Heart right ventricle (tissue), 16 donors: ENCODE data around the gene CPNE4. TPM values are rescaled to one million over a fixed set of nuclear protein-coding genes. Genes with fewer than 3 reads are reported as not detected.

Experiments
- ATAC-seq, 8 donors: fragments of 200-7000 bp; cut with Tn5 transposase; one replicate each; pipeline ENCODE4 v1.9.1; 2020; ENCODE audit warnings: mild to moderate bottlenecking in 8 of 8, moderate library complexity in 8 of 8, moderate number of reproducible peaks in 1 of 8
- DNase-seq, 2 donors: peaks; one replicate each; pipeline ENCODE4 v3.0.0-alpha.2; 2020
- H3K27ac ChIP-seq, 10 donors: fragments of 200-600 bp; sonication (generic) in 2 of 10; one replicate each; pipeline versions ENCODE4 v1.5.0 to v1.8.0; 2020 to 2022; ENCODE audit warnings: mild to moderate bottlenecking in 3 of 10
- H3K27me3 ChIP-seq, 7 donors: fragments of 200-600 bp; one replicate each; pipeline ENCODE4 v1.8.0; 2021 to 2022; ENCODE audit warnings: mild to moderate bottlenecking in 2 of 7
- H3K36me3 ChIP-seq, 9 donors: fragments of 200-600 bp; sonication (generic) in 1 of 9; one replicate each; pipeline versions ENCODE4 v1.5.0 to v1.8.0; 2020 to 2022; ENCODE audit warnings: mild to moderate bottlenecking in 2 of 9
- H3K4me1 ChIP-seq, 9 donors: fragments of 200-600 bp; sonication (generic) in 1 of 9; one replicate each; pipeline versions ENCODE4 v1.5.0 to v1.8.0; 2020 to 2022; ENCODE audit warnings: mild to moderate bottlenecking in 4 of 9
- H3K4me3 ChIP-seq, 10 donors: fragments of 200-600 bp; sonication (generic) in 2 of 10; one replicate each; pipeline versions ENCODE4 v1.5.0 to v1.8.0; 2020 to 2022; ENCODE audit warnings: mild to moderate bottlenecking in 7 of 10, moderate library complexity in 2 of 10
- H3K9me3 ChIP-seq, 11 donors: fragments of 200-600 bp in 10 of 11; sonication (generic) in 2 of 11; one replicate each; pipeline versions ENCODE4 v1.5.0 to v1.8.0; 2013 to 2022; ENCODE audit warnings: mild to moderate bottlenecking in 2 of 11, control low read depth in 1 of 11, moderate library complexity in 1 of 11
- CTCF ChIP-seq, 9 donors: fragments of 200-600 bp; sonication (generic) in 2 of 9; IDR thresholded peaks; one replicate each; pipeline versions ENCODE4 v1.5.0 to v1.8.0; 2021 to 2022; ENCODE audit warnings: antibody characterized with exemption in 9 of 9, mild to moderate bottlenecking in 5 of 9, moderate library complexity in 1 of 9
- WGBS, 2 donors: extraction: QIAGEN DNeasy Blood & Tissue Kit; methylation state at CpG; one replicate each; pipeline ENCODE4 v1.1.7; 2013; ENCODE audit warnings: inconsistent platforms in 1 of 2; 5-methylcytosine and 5-hydroxymethylcytosine counted together
- intact Hi-C, 10 donors: fragments of 100-400 bp; cut with DNase I; formaldehyde crosslinking; loops; one replicate each; pipeline versions ENCODE4 v1.11.1 to v1.14.2; 2022
- polyA plus RNA-seq, 2 donors: library from polyadenylated mRNA; stranded (reverse); fragments of 200-250 nt; gene quantifications; one replicate each; pipeline ENCODE4 v1.2.3, GENCODE V29; 2013
- total RNA-seq, 10 donors: library from RNA; stranded (reverse); fragmentation: NEBNext Ultra II Directional in 3 of 10; extraction: Animal tissue kit (Norgen Biotek cat#: 25700) in 3 of 10; gene quantifications; one replicate each; pipeline versions ENCODE4 v1.2.1 to v1.2.4, GENCODE V29; 2021 to 2023
- donor health status: Arrhythmogenic right ventricular cardiomyopathy.
- donor health status: ischemic (EF 13 %, LVEDD 7.1; RV severe dilation, severe dysfunction).
- donor health status: healthy with polysubstance abuse.
- donor health status: DM: no; HTN: yes; CAD: no.
- donor health status: DM: no; HTN: no; CAD: no.
- donor health status: ischemic (EF 25% LVEDD 6.9; RV normal size, moderate dysfunction).
- donor health status: ischemic (EF 25% LVEDD 5.7; RV mildly dilated, moderate dysfunction).
- donor health status: healthy.
- donor health status: DM: yes; HTN: yes; CAD: no.
- donor health status: Ischemic cardiomyopathy.
- donor health status: ischemic (EF 35%, LVEDD 5.7; RV mildly dilated, moderate dysfunction).
- donor health status: nonischemic (EF 11% LVEDD 7.7; RV severe dilation, severe dysfunction).
- donor health status: DM: yes; HTN: yes; CAD: no.
- donor health status: PGD.
- donor health status: ischemic (EF 29% LVEDD 5.4; RV normal size, mild dysfunction).
- donor health status: nonischemic (EF 23%, LVEDD 6.1; RV moderate dilation, normal function).

CPNE4 gene
- total and polyA plus RNA-seq, 12 donors = 1.5 to 116 (median 24.8) TPM

GRCh38 chr3:132032959-132033358 lies 1.9 kb downstream of the CPNE4 start:
- Histone ChIP-seq H3K36me3 (no peaks in the 10 kb centered on the region), H3K27ac (no peak overlapping the region), H3K9me3 (no peaks in the 10 kb centered on the region), H3K4me1 (peaks cover 0 to 17% (median 0%) of the 10 kb centered on the region in 9 donors), H3K27me3 (peaks cover 7 to 85% (median 73%) of the 10 kb centered on the region in 7 donors), H3K4me3 (no peak overlapping the region)
- TF ChIP-seq CTCF (IDR thresholded peaks at IDR 0.05) = no peak
- 74 to 82% methylated on average over 8 of the region's 8 CpGs for WGBS, 2 donors
- ATAC-seq = no peak
- DNase-seq = no peak
- intact Hi-C loops = loop anchor here in 6 of 10 donors (5.0 to 10.0 kb wide), 6 partner anchors 142 to 988 kb away; no protein-coding TSS in a partner anchor

DNA sequence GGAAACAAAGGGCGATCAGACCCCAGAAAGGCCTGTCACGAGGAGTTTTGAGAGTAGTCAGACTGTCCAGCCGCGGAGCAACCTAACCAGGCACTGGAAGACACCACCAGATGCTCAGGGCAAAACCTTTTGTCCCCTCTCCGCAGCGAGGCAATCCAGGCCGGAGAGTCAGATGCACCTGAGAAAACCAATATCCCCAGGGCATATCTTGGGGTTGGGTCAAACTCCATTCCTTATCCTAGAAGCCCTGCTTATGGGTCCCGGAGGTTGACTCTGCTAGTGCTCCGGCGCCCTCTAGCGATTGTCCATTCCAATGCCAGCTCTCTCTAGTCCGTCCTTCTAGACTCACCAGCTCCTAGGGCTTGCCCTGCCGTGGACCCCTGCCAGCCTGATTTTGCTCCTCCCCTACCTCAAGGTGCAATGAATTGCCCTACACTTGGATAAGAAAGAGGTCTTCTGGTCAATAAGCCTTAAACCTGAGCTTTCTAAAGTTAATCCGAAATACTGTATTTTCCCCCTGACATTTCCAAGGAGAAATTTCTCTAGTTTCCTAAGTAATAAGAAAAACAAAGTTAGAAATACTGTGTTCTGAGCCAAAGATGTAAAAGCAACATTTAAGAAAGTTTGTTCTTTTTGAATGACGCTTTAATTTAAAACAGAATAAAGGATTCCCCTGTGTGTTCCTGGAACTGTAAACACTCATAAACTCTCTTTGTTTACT lies 5.5 kb downstream of the CPNE4 start:
- Histone ChIP-seq H3K36me3 (no peaks in the 10 kb centered on the region), H3K9me3 (no peaks in the 10 kb centered on the region), H3K27me3 (peaks cover 0 to 49% (median 37%) of the 10 kb centered on the region in 7 donors), H3K4me3 (no peak overlapping the region), H3K4me1 (peaks cover 0 to 9% (median 0%) of the 10 kb centered on the region in 9 donors), H3K27ac (no peak overlapping the region)
- ATAC-seq (peak; percentile 63 to 94 (median 87)), DNase-seq (peak; percentile 77 to 80)
- intact Hi-C loops = loop anchor here (1.0 to 10.0 kb wide), 9 partner anchors 232 to 995 kb away; no protein-coding TSS in a partner anchor
- WGBS, 2 donors = 22 to 29% methylated on average over 15 of the region's 15 CpGs
- peak; percentile 73 to 93 (median 86) for TF ChIP-seq CTCF (IDR thresholded peaks at IDR 0.05)

- DNase-seq (no peak), ATAC-seq (no peak)
- no peak overlapping the region for H3K4me3 ChIP-seq
- peaks cover 0 to 21% (median 2%) of the 10 kb centered on the region in 7 donors for H3K27me3 ChIP-seq
- no peak for TF ChIP-seq CTCF (IDR thresholded peaks at IDR 0.05)
- no peaks in the 10 kb centered on the region for H3K9me3 ChIP-seq
- no peaks in the 10 kb centered on the region for H3K4me1 ChIP-seq
- intact Hi-C loops = loop anchor here in 3 of 10 donors (10.0 kb wide), 2 partner anchors 478 to 988 kb away; no protein-coding TSS in a partner anchor
- no peak overlapping the region for H3K27ac ChIP-seq
- 85 to 88% methylated on average over 7 of the region's 7 CpGs for WGBS, 2 donors
- H3K36me3 ChIP-seq = no peaks in the 10 kb centered on the region
Measured at GRCh38 chr3:132022914-132023313, 11.9 kb downstream of the CPNE4 start.

DNA sequence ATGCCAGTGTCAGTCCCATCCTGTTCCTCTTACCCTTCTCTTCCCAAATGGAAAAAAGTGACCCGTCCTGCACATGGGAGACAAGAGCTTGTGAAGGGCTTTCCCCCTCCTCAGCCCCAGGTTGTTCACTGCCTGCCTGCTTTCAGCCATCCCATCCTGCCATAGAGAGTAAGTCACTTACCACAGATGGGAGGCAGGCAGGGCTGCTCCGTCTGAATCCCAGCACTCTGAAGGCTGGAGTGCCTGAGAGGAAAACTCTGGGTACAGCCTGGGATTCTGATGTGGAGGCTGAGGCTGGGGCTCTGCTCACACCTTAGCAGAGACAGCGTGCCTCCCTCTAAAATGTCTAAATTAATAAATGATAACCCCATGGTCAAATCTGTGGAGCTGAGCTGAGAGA lies 14.8 kb downstream of the CPNE4 start:
- no peak for DNase-seq
- WGBS, 2 donors = 35 to 36% methylated on average over 3 of the region's 3 CpGs

More for the DNA sequence above, 14.8 kb downstream of the CPNE4 start:
- intact Hi-C loops = loop anchor here in 3 of 10 donors (10.0 kb wide), 2 partner anchors 475 to 985 kb away; no protein-coding TSS in a partner anchor
- no peak for TF ChIP-seq CTCF (IDR thresholded peaks at IDR 0.05)
- H3K9me3 ChIP-seq = no peaks in the 10 kb centered on the region
- H3K27ac ChIP-seq = no peak overlapping the region
- H3K36me3 ChIP-seq = no peaks in the 10 kb centered on the region
- H3K4me3 ChIP-seq = no peak overlapping the region
- H3K27me3 ChIP-seq = peaks cover 0 to 44% (median 22%) of the 10 kb centered on the region in 7 donors
- no peak for ATAC-seq
- H3K4me1 ChIP-seq = no peaks in the 10 kb centered on the region
